HepG2 (cell line): ENCODE data around the gene PHF21B. TPM values are rescaled to one million over a fixed set of nuclear protein-coding genes. Genes with fewer than 3 reads are reported as not detected.

Experiments used
- ATAC-seq: fragments of 200-7000 bp; cut with Tn5 transposase; 3 replicates; pipeline ENCODE4 v1.9.1; 2020; ENCODE audit warnings: mild to moderate bottlenecking, moderate library complexity
- BruUV-seq: library from RNA; stranded (reverse); fragments of 400-500 nt; replicated peaks from 2 replicates; lab custom pipeline; 2021; lab: Mats Ljungman, UMichigan
- CTCF ChIA-PET: fragments of 300-600 bp; formaldehyde crosslinking; extraction: SDS; loops from one replicate; lab custom pipeline; 2021; ENCODE audit warnings: low total read pairs, inconsistent platforms, low intra/inter-chr PET ratio; lab: Yijun Ruan, JAX
- POLR2A ChIA-PET: fragments of 350-600 bp; sonication (Branson Sonifier 250); formaldehyde crosslinking; loops from one replicate; lab custom pipeline; 2020; ENCODE audit warnings: antibody characterized with exemption, inconsistent platforms; lab: Yijun Ruan, JAX
- DNase-seq: peaks from one replicate; pipeline ENCODE4 v3.0.0-alpha.2; 2015; ENCODE audit warnings: low spot score
- FAIRE-seq: peaks from 3 replicates; lab custom pipeline; 2011; peaks lifted over from hg19 to GRCh38; lab: Jason Lieb, UNC
- H2AFZ ChIP-seq: one replicate; pipeline ENCODE4 v1.6.1; 2011; ENCODE audit warnings: low read length, inconsistent platforms
- H3K27ac ChIP-seq: fragments of 300-600 bp; 3 replicates; pipeline ENCODE4 v1.8.0; 2011; ENCODE audit warnings: mixed run types, mild to moderate bottlenecking, mixed read lengths, low read length, inconsistent platforms; ENCODE audit not compliant: insufficient read depth; ENCODE audit errors: extremely low read length
- H3K27me3 ChIP-seq, 2 experiments: fragments of 200-600 bp in 1 of 2; 2 replicates in 1 of 2; 3 replicates in 1 of 2; pipeline versions ENCODE4 v1.6.0 to v1.8.0; 2011; ENCODE audit warnings: low read length in 2 of 2, mild to moderate bottlenecking in 2 of 2, moderate library complexity in 2 of 2, inconsistent platforms in 1 of 2; ENCODE audit not compliant: insufficient read depth in 2 of 2, control insufficient read depth in 1 of 2
- H3K36me3 ChIP-seq, 2 experiments: fragments of 200-600 bp in 1 of 2; replicated peaks in 1 of 2; 2 replicates in 1 of 2; 3 replicates in 1 of 2; pipeline versions ENCODE4 v1.5.1 to v1.8.0; 2011; ENCODE audit warnings: low read length in 2 of 2, inconsistent platforms in 1 of 2; ENCODE audit not compliant: insufficient read depth in 2 of 2, control insufficient read depth in 1 of 2
- H3K4me1 ChIP-seq: 2 replicates; pipeline ENCODE4 v1.5.1; 2012; ENCODE audit warnings: low read length, inconsistent platforms; ENCODE audit not compliant: insufficient read depth
- H3K4me2 ChIP-seq: 2 replicates; pipeline ENCODE4 v1.6.0; 2011; ENCODE audit warnings: low read depth, low read length, inconsistent platforms
- H3K4me3 ChIP-seq, 3 experiments: fragments of 200-600 bp in 1 of 3; sonication (generic), shearing (Covaris generic) in 1 of 3; replicated peaks in 1 of 3; 2 replicates each; pipeline ENCODE4 v1.5.1; 2011 to 2016; ENCODE audit warnings: low read length in 3 of 3, inconsistent platforms in 2 of 3, low read depth in 2 of 3, mild to moderate bottlenecking in 2 of 3, control low read depth in 1 of 3, mixed read lengths in 1 of 3; ENCODE audit not compliant: insufficient read depth in 1 of 3
- H3K79me2 ChIP-seq: one replicate; pipeline ENCODE4 v1.6.1; 2011; ENCODE audit warnings: low read length, inconsistent platforms; ENCODE audit not compliant: insufficient read depth
- H3K9ac ChIP-seq: 2 replicates; pipeline ENCODE4 v1.6.0; 2011; ENCODE audit warnings: mild to moderate bottlenecking, low read depth, low read length, inconsistent platforms; ENCODE audit not compliant: insufficient read depth
- H3K9me3 ChIP-seq: 2 replicates; pipeline ENCODE4 v1.5.1; 2012; ENCODE audit warnings: mild to moderate bottlenecking, low read length
- H4K20me1 ChIP-seq: 2 replicates; pipeline ENCODE4 v1.6.0; 2011; ENCODE audit warnings: inconsistent platforms, mild to moderate bottlenecking, low read length, moderate library complexity; ENCODE audit not compliant: insufficient read depth
- AGO2 ChIP-seq: fragments of 200-400 bp; formaldehyde crosslinking; optimal IDR thresholded peaks from 2 replicates; pipeline ENCODE3; 2017; ENCODE audit warnings: mild to moderate bottlenecking, low read depth, low read length, moderate library complexity
- CAMTA2 ChIP-seq: sonication (generic); formaldehyde crosslinking; IDR thresholded peaks from 2 replicates; pipeline ENCODE4 v1.4.0; 2020; ENCODE audit warnings: mild to moderate bottlenecking, missing genetic modification reagents, borderline replicate concordance
- MAFG ChIP-seq: sonication (generic); formaldehyde crosslinking; IDR thresholded peaks from 2 replicates; pipeline ENCODE4 v1.5.1; 2020; ENCODE audit warnings: mild to moderate bottlenecking, missing genetic modification reagents
- PHF20 ChIP-seq: sonication (generic); formaldehyde crosslinking; IDR thresholded peaks from 2 replicates; pipeline ENCODE4 v1.5.0; 2020; ENCODE audit warnings: mild to moderate bottlenecking, missing genetic modification reagents
- SALL1 ChIP-seq: sonication (generic); formaldehyde crosslinking; IDR thresholded peaks from 2 replicates; pipeline ENCODE4 v1.8.0; 2022; ENCODE audit warnings: mild to moderate bottlenecking, missing genetic modification reagents
- SOX13 ChIP-seq, 3 experiments: fragments of 450-650 bp in 1 of 3; sonication (generic) in 1 of 3; formaldehyde crosslinking in 1 of 3; IDR thresholded peaks in 2 of 3; conservative IDR thresholded peaks in 1 of 3; 2 replicates each; pipeline versions ENCODE4 v1.5.0 to v1.6.1; 2016 to 2020; ENCODE audit warnings: antibody characterized with exemption in 1 of 3, mild to moderate bottlenecking in 1 of 3, missing compliant biosample characterization in 1 of 3, missing genetic modification reagents in 1 of 3, moderate library complexity in 1 of 3
- ZBTB1 ChIP-seq: sonication (generic); formaldehyde crosslinking; IDR thresholded peaks from 2 replicates; pipeline ENCODE4 v1.4.0; 2020; ENCODE audit warnings: missing genetic modification reagents, borderline replicate concordance
- ZNF317 ChIP-seq: sonication (generic); formaldehyde crosslinking; IDR thresholded peaks from 2 replicates; pipeline ENCODE4 v1.5.0; 2020; ENCODE audit warnings: mild to moderate bottlenecking, missing genetic modification reagents
- ZNF460 ChIP-seq: sonication (generic); formaldehyde crosslinking; IDR thresholded peaks from 2 replicates; pipeline ENCODE4 v1.5.1; 2020; ENCODE audit warnings: missing genetic modification reagents, mild to moderate bottlenecking, borderline replicate concordance
- ZNF558 ChIP-seq: sonication (generic); formaldehyde crosslinking; IDR thresholded peaks from 2 replicates; pipeline ENCODE4 v1.9.0; 2022; ENCODE audit warnings: mild to moderate bottlenecking, missing genetic modification reagents, borderline replicate concordance
- ZNF589 ChIP-seq: sonication (generic); formaldehyde crosslinking; conservative IDR thresholded peaks from 2 replicates; pipeline ENCODE4 v1.8.0; 2022; ENCODE audit warnings: mild to moderate bottlenecking, moderate library complexity, missing genetic modification reagents
- ZSCAN9 ChIP-seq: IDR thresholded peaks from 2 replicates; pipeline ENCODE4 v1.6.1; 2016; ENCODE audit warnings: borderline replicate concordance
- WGBS: methylation state at CpG from one replicate; pipeline ENCODE4 v1.1.6; 2017; ENCODE audit warnings: low lambda C conversion rate; 5-methylcytosine and 5-hydroxymethylcytosine counted together
- in situ Hi-C: cut with HindIII; loops from 2 replicates; pipeline ENCODE4 v1.10.0; 2017; ENCODE audit warnings: low pct_unique_long_range_greater_than_20kb; ENCODE audit not compliant: extremely low pct_ligation_motif_present
- intact Hi-C: fragments of 100-400 bp; cut with micrococcal nuclease; formaldehyde crosslinking; loops from one replicate; pipeline ENCODE4 v1.10.0; 2022; ENCODE audit not compliant: unreplicated experiment
- polyA plus RNA-seq, 8 experiments: library from polyadenylated mRNA; depleted of rRNA in 3 of 8; stranded (reverse) in 7 of 8; unstranded in 1 of 8; fragments of >200 nt; fragmentation: Illumina TruSeq in 4 of 8; extraction: Trizol in 4 of 8; gene quantifications; 2 replicates each; pipeline versions ENCODE4 v1.2.1 to v1.2.3, GENCODE V29; 2011 to 2016; ENCODE audit warnings: low read depth in 4 of 8, missing spikeins in 1 of 8, mixed read lengths in 1 of 8; ENCODE audit not compliant: insufficient read depth in 1 of 8
- total RNA-seq, 5 experiments: library from RNA; depleted of rRNA; stranded (reverse); fragments of >200 nt; fragmentation: Illumina TruSeq; extraction: Trizol; gene quantifications; 2 replicates each; pipeline ENCODE4 v1.2.3, GENCODE V29; 2016; ENCODE audit warnings: low read depth in 1 of 5
- TF ChIP-seq, protein P1 (sequence below): IDR thresholded peaks from 2 replicates; pipeline ENCODE4 v1.6.1; 2016; ENCODE audit warnings: missing compliant biosample characterization, missing genetic modification reagents, borderline replicate concordance
- TF ChIP-seq, protein P2 (sequence below): sonication (generic); formaldehyde crosslinking; IDR thresholded peaks from 2 replicates; pipeline ENCODE4 v1.5.1; 2020; ENCODE audit warnings: mild to moderate bottlenecking, missing genetic modification reagents, borderline replicate concordance

PHF21B gene
- total and polyA plus RNA-seq, 2 of the 13 experiments (the other 11 are each of a cell fraction or from before 2014, with no cell fraction given): not detected

DNA sequence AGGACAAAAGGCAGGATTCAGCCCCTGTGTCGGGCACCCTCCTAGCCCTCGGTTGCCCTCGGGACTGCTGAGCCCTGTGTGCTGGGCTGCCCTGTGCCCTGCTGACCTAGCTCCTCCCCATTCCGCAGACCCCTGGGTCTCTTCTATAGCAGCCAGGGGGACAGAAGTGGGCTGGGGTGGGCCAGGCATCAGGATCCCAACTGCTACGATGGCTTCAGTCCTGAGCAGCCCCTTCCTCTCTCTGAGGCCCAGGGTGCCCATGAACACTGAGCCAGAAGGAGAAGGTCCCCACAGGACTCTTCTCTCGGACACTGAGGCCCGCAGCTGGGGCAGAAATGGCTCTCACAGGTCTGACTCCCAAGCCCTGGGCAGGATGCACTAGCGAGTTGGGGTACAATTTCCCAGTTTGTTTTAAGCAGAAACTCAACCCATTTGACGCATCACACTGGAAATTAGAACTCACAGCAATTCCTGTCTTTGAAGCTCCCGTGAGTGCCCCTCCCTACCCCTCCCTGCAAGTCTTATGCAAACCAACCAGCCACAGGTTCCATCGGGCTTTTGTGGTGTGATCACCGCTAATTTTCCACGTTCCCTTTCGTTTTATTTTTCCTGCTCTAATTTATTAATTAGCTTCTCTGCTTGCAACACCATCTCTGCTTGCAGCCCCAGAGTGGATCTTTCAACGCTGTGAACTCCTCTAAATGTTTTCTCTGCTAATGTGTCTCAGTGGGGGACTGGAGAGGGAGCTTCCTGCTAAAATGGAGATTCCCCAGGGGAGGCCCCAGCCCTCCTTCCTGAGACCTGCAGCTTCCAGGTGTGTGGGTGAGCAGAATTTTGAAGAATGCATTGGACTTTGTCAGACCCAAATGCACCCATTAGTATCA is 56.7 kb downstream of the PHF21B start:
- 8% methylated on average over 11 of the region's 15 CpGs for WGBS
- CTCF ChIA-PET: no interaction called here
- Histone ChIP-seq H3K36me3 (no peaks in the 10 kb centered on the region), H3K4me3 (no peak overlapping the region)
- intact Hi-C loops: no loop called here
- TF ChIP-seq SALL1 (no peak), ZNF317 (CRISPR knock-in tag) (no peak)
- TF ChIP-seq, protein P1, sequence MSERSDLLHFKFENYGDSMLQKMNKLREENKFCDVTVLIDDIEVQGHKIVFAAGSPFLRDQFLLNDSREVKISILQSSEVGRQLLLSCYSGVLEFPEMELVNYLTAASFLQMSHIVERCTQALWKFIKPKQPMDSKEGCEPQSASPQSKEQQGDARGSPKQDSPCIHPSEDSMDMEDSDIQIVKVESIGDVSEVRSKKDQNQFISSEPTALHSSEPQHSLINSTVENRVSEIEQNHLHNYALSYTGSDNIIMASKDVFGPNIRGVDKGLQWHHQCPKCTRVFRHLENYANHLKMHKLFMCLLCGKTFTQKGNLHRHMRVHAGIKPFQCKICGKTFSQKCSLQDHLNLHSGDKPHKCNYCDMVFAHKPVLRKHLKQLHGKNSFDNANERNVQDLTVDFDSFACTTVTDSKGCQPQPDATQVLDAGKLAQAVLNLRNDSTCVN (CRISPR knock-in tag): no peak
- TF ChIP-seq, all 625 proteins: peak for 0
- FAIRE-seq (no peak), DNase-seq (no peak), ATAC-seq (no peak)
- no TSS peak for BruUV-seq
- POLR2A ChIA-PET: no interaction called here
- H2AFZ ChIP-seq: no peak overlapping the region
- H3K79me2 ChIP-seq: no peaks in the 10 kb centered on the region
- H3K4me1 ChIP-seq: no peaks in the 10 kb centered on the region
- H4K20me1 ChIP-seq: no peaks in the 10 kb centered on the region
- in situ Hi-C loops: no loop called here
- H3K4me2 ChIP-seq: no peak overlapping the region
- peaks cover 14 to 67% of the 10 kb centered on the region in 2 experiments for H3K27me3 ChIP-seq
- H3K27ac ChIP-seq: no peak overlapping the region
- no peak overlapping the region for H3K9ac ChIP-seq
- H3K9me3 ChIP-seq: no peaks in the 10 kb centered on the region

DNA sequence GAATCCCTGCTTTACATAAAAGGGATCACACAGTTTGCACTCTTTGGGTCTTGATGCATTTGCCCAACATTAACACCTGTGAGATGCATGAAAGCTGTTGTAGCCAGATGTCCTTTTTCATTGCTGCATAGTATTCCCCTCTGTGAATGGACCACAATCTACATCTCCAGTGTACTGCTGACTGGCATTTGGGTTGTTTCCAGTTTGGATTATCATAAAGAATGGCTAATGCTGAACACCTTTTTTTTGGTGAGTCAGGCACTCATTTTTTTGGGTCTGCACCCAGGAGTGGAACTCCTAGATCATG is 58.3 kb downstream of the PHF21B start:
- Histone ChIP-seq H3K27me3 (peaks cover 10 to 63% of the 10 kb centered on the region in 2 experiments), H3K4me1 (no peaks in the 10 kb centered on the region), H4K20me1 (no peaks in the 10 kb centered on the region), H3K4me3 (no peak overlapping the region), H3K4me2 (no peak overlapping the region), H3K36me3 (no peaks in the 10 kb centered on the region), H3K79me2 (no peaks in the 10 kb centered on the region), H3K9me3 (no peaks in the 10 kb centered on the region), H3K27ac (no peak overlapping the region), H3K9ac (no peak overlapping the region), H2AFZ (no peak overlapping the region)
- FAIRE-seq (no peak), DNase-seq (no peak), ATAC-seq (no peak)
- CTCF ChIA-PET: no interaction called here
- intact Hi-C loops: no loop called here
- in situ Hi-C loops: no loop called here
- BruUV-seq: no TSS peak
- POLR2A ChIA-PET: no interaction called here
- TF ChIP-seq AGO2: no peak
- no peak for TF ChIP-seq ZNF589
- TF ChIP-seq SOX13 (IDR thresholded peaks at IDR 0.05): no peak
- TF ChIP-seq SOX13 (CRISPR knock-in tag; conservative IDR thresholded peaks at IDR 0.05 in 1 of 2, IDR thresholded peaks at IDR 0.05 in 1 of 2): no peak
- TF ChIP-seq, protein P2, sequence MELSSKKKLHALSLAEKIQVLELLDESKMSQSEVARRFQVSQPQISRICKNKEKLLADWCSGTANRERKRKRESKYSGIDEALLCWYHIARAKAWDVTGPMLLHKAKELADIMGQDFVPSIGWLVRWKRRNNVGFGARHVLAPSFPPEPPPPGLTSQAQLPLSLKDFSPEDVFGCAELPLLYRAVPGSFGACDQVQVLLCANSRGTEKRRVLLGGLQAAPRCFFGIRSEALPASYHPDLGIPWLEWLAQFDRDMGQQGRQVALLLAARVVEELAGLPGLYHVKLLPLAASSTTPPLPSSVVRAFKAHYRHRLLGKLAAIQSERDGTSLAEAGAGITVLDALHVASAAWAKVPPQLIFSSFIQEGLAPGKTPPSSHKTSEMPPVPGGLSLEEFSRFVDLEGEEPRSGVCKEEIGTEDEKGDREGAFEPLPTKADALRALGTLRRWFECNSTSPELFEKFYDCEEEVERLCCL (CRISPR knock-in tag): no peak
- TF ChIP-seq ZBTB1 (CRISPR knock-in tag): no peak
- TF ChIP-seq ZSCAN9 (CRISPR knock-in tag): no peak
- no peak for TF ChIP-seq PHF20 (CRISPR knock-in tag)
- no peak for TF ChIP-seq ZNF460 (CRISPR knock-in tag)
- no peak for TF ChIP-seq ZNF558 (CRISPR knock-in tag)
- no peak for TF ChIP-seq CAMTA2 (CRISPR knock-in tag)
- TF ChIP-seq MAFG (CRISPR knock-in tag): no peak
